Osteoblast (primary cell): ENCODE results near the gene PIN1. TPM values are rescaled to one million over a fixed set of nuclear protein-coding genes. Genes with fewer than 3 reads are reported as not detected.
"Not testable (repeated sequence)": the region's sequence is repeated elsewhere in the genome, so short reads cannot be mapped to it uniquely, and the experiment has no call there.

ENCODE experiments used
- DNase-seq: peaks from one replicate; pipeline ENCODE4 v3.0.0; 2011; ENCODE audit warnings: low spot score, mixed read lengths; ENCODE audit not compliant: insufficient read length; ENCODE audit errors: missing footprints
- H2AFZ ChIP-seq: 2 replicates; pipeline ENCODE4 v1.6.0; 2011; ENCODE audit warnings: mild to moderate bottlenecking, low read length
- H3K27ac ChIP-seq: 2 replicates; pipeline ENCODE4 v1.5.1; 2011; ENCODE audit warnings: mild to moderate bottlenecking, low read depth, low read length, moderate library complexity
- H3K27me3 ChIP-seq: 2 replicates; pipeline ENCODE4 v1.6.0; 2012; ENCODE audit warnings: mild to moderate bottlenecking, control low read depth, inconsistent platforms, low read length, moderate library complexity; ENCODE audit not compliant: insufficient read depth
- H3K36me3 ChIP-seq: 2 replicates; pipeline ENCODE4 v1.5.1; 2011; ENCODE audit warnings: mild to moderate bottlenecking, low read length, control low read depth, moderate library complexity; ENCODE audit not compliant: insufficient read depth
- H3K4me1 ChIP-seq: 2 replicates; pipeline ENCODE4 v1.5.1; 2011; ENCODE audit warnings: mild to moderate bottlenecking, low read length, control low read depth, moderate library complexity; ENCODE audit not compliant: insufficient read depth
- H3K4me2 ChIP-seq: 2 replicates; pipeline ENCODE4 v1.6.0; 2011; ENCODE audit warnings: mild to moderate bottlenecking, low read length; ENCODE audit not compliant: insufficient read depth
- H3K4me3 ChIP-seq: fragments of 200-600 bp; sonication (generic); 3 replicates; pipeline ENCODE4 v1.5.1; 2012; ENCODE audit warnings: mild to moderate bottlenecking, low read length, inconsistent platforms; ENCODE audit not compliant: insufficient read depth
- H3K79me2 ChIP-seq: 2 replicates; pipeline ENCODE4 v1.6.0; 2012; ENCODE audit warnings: mild to moderate bottlenecking, low read length, control low read depth, inconsistent platforms; ENCODE audit not compliant: insufficient read depth
- H3K9me3 ChIP-seq: 2 replicates; pipeline ENCODE4 v1.5.1; 2011; ENCODE audit warnings: low read depth, low read length, control low read depth
- H4K20me1 ChIP-seq: 2 replicates; pipeline ENCODE4 v1.6.0; 2012; ENCODE audit warnings: mild to moderate bottlenecking, low read length, control low read depth; ENCODE audit not compliant: insufficient read depth
- CTCF ChIP-seq: IDR thresholded peaks from 2 replicates; pipeline ENCODE4 v1.5.1; 2011; ENCODE audit warnings: mild to moderate bottlenecking, low read depth, low read length, moderate library complexity; ENCODE audit errors: extremely low read depth
- total RNA-seq: library from RNA; depleted of rRNA; stranded (reverse); fragments of >200 nt; gene quantifications from 2 replicates; pipeline ENCODE4 v1.2.3, GENCODE V29; 2012

The PIN1 gene
- 53.9 and 62.6 TPM in 2 replicates for total RNA-seq

DNA sequence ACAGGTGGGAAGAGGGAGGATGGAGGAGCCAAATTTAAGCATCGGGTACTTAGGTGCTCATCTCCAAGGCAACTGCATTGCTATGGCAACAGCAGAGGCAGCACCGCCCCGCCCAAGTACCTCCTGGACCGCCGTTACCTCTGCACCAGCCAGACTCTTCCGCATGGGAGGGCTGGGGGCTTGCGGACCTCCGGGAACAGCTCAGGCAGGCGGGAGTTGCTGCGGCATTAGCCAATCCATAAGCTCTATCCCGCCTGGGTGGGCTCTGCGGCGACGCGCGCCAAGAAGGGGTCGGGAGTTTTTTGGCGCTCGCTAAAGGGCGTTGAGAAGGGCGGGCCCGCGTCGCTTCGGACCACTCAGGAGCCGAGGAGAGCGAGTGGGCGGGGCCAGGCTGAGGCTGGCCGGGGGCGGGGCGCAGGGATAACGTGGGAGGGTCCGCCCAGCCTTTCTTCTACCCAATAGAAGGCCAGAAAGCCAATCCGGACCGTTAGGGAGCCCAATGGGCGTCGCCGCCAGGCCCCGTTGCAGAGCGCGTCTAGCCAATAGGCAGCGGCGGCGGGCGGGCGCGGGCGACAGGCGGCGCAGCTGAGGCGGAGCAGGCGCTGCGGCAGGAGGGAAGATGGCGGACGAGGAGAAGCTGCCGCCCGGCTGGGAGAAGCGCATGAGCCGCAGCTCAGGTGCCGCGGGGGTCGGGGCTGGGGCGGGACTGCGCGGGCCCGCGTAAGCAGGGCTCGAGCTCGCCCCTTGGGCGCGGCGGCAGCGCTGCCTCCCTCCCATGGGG lies at the start of gene PIN1:
PIN1 (plus strand) TSS at position 593 of the 781 bp plus-strand sequence; CDS start at position 620, 27 bp downstream.
- Histone ChIP-seq H3K4me2 (peak within 1 kb of the TSS; percentile 98), H3K4me1 (peaks cover 11% of the 10 kb centered on the region), H3K27me3 (no peaks in the 10 kb centered on the region), H3K27ac (peak within 1 kb of the TSS; percentile 45), H2AFZ (peak within 1 kb of the TSS; percentile 59), H3K9me3 (no peaks in the 10 kb centered on the region), H3K36me3 (peaks cover 23% of the 10 kb centered on the region), H4K20me1 (peaks cover 18% of the 10 kb centered on the region), H3K79me2 (peaks cover 46% of the 10 kb centered on the region), H3K4me3 (peak within 1 kb of the TSS; percentile 75)
- DNase-seq = peak; percentile 100
- peak; percentile 37 for TF ChIP-seq CTCF

- peaks cover 6% of the 10 kb centered on the region for H3K4me1 ChIP-seq
- H3K79me2 ChIP-seq = peaks cover 7% of the 10 kb centered on the region
- H2AFZ ChIP-seq = peak overlapping the region; percentile 91
- peak overlapping the region; percentile 94 for H3K4me3 ChIP-seq
- peak overlapping the region; percentile 65 for H3K27ac ChIP-seq
- no peaks in the 10 kb centered on the region for H4K20me1 ChIP-seq
- no peaks in the 10 kb centered on the region for H3K36me3 ChIP-seq
- H3K9me3 ChIP-seq = no peaks in the 10 kb centered on the region
- peak overlapping the region; percentile 84 for H3K4me2 ChIP-seq
- peak; percentile 95 for DNase-seq
- TF ChIP-seq CTCF = no peak
- no peaks in the 10 kb centered on the region for H3K27me3 ChIP-seq
These were observed 49.5 kb upstream of the PIN1 start for GRCh38 chr19:9785367-9786331.

DNA sequence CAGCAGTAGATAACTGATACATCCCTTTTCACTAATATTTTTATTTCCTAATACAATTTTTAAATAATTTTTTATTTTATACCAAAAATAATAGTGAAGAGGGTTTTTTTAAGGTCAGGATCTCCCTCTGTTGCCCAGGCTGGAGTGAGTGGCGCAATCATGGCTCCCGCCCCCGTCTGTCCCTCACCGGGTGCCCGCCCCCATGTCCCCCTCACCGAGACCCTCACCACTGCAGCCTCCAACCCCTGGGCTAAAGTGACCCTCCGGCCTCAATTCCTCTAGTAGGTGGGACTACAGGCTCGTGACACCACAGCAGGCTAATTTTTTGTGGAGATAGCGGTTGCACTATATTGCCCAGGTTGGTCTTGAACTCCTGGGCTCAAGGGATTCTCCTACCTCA lies 48.8 kb upstream of the PIN1 start:
- H4K20me1 ChIP-seq = no peaks in the 10 kb centered on the region
- H3K9me3 ChIP-seq = no peaks in the 10 kb centered on the region
- peak overlapping the region; percentile 94 for H3K4me3 ChIP-seq
- H3K27ac ChIP-seq = peak overlapping the region; percentile 65
- H2AFZ ChIP-seq = peak overlapping the region; percentile 91
- no peak for DNase-seq
- H3K4me2 ChIP-seq = peak overlapping the region; percentile 84
- no peak for TF ChIP-seq CTCF
- H3K36me3 ChIP-seq = no peaks in the 10 kb centered on the region
- H3K27me3 ChIP-seq = no peaks in the 10 kb centered on the region
- H3K79me2 ChIP-seq = peaks cover 7% of the 10 kb centered on the region
- H3K4me1 ChIP-seq = peaks cover 8% of the 10 kb centered on the region

DNA sequence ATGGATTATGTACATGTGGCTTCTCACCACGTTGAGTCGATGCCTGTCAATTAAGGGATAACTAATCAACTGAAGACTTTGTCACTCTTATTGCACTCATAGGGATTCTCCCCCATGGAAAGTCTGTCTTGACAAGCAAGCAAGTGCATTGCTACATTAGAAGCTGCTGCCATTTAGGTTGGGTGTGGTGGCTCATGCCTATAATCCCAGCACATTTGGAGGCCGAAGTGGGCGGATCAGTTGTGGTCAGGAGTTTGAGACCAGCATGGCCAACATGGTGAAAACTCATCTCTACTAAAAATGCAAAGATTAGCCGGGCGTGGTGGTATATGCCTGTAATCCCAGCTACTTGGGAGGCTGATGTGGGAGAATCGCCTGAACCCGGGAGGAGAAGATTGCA lies 48.3 kb upstream of the PIN1 start:
- Histone ChIP-seq H3K4me3 (no peak overlapping the region), H2AFZ (peak overlapping the region; percentile 6), H3K79me2 (peaks cover 7% of the 10 kb centered on the region), H3K9me3 (no peaks in the 10 kb centered on the region), H3K4me2 (no peak overlapping the region), H3K36me3 (no peaks in the 10 kb centered on the region), H3K27me3 (no peaks in the 10 kb centered on the region), H3K4me1 (peaks cover 10% of the 10 kb centered on the region), H4K20me1 (no peaks in the 10 kb centered on the region), H3K27ac (no peak overlapping the region)
- no peak for DNase-seq
- TF ChIP-seq CTCF = no peak

- H3K27me3 ChIP-seq, H3K9me3 ChIP-seq, DNase-seq, H3K79me2 ChIP-seq, H3K4me3 ChIP-seq, H2AFZ ChIP-seq, H3K36me3 ChIP-seq, H4K20me1 ChIP-seq, H3K4me2 ChIP-seq, H3K27ac ChIP-seq: not testable (repeated sequence)
- peaks cover 10% of the 10 kb centered on the region for H3K4me1 ChIP-seq
These were observed 46.5 kb upstream of the PIN1 start for GRCh38 chr19:9788604-9789003.
